SKM-1 (cell line): Measurements from ENCODE around the gene CD59.
"Not testable (repeated sequence)": the region's sequence is repeated elsewhere in the genome, so short reads cannot be mapped to it uniquely, and the experiment has no call there.

Experiments used
- DNase-seq: peaks from one replicate; lab custom pipeline; 2025; ENCODE audit not compliant: unreplicated experiment; lab: John Stamatoyannopoulos, UW

CD59 gene

GRCh38 chr11:33743291-33743690 lies 7.1 kb upstream of the CD59 start:
- no peak for DNase-seq

GRCh38 chr11:33742249-33742851 lies 6.1 kb upstream of the CD59 start:
- no peak for DNase-seq

- DNase-seq = no peak
Measured at GRCh38 chr11:33741806-33742205, 5.6 kb upstream of the CD59 start.

GRCh38 chr11:33737362-33737821 lies 1.2 kb upstream of the CD59 start:
- no peak for DNase-seq

- peak; percentile 39 for DNase-seq
Measured at GRCh38 chr11:33735271-33736147, 714 bp downstream of the CD59 start.

- no peak for DNase-seq
Measured at GRCh38 chr11:33734441-33735270, 1.6 kb downstream of the CD59 start.

- DNase-seq = no peak
Measured at GRCh38 chr11:33733980-33734379, 2.2 kb downstream of the CD59 start.

GRCh38 chr11:33731723-33732531 lies 4.3 kb downstream of the CD59 start:
- peak; percentile 73 for DNase-seq

- no peak for DNase-seq
Measured at GRCh38 chr11:33730716-33731115, 5.5 kb downstream of the CD59 start.

GRCh38 chr11:33729072-33729664 lies 7.1 kb downstream of the CD59 start:
- DNase-seq = not testable (repeated sequence)

GRCh38 chr11:33727539-33727938 lies 8.7 kb downstream of the CD59 start:
- DNase-seq = not testable (repeated sequence)

GRCh38 chr11:33725496-33725895 lies 10.7 kb downstream of the CD59 start:
- DNase-seq = no peak

GRCh38 chr11:33724644-33725035 lies 11.6 kb downstream of the CD59 start:
- no peak for DNase-seq

GRCh38 chr11:33723238-33723881 lies 12.9 kb downstream of the CD59 start:
- DNase-seq = peak; percentile 54

GRCh38 chr11:33722590-33723234 lies 13.5 kb downstream of the CD59 start:
- no peak for DNase-seq

- DNase-seq = no peak
Measured at GRCh38 chr11:33721984-33722383, 14.2 kb downstream of the CD59 start.

- DNase-seq = no peak
Measured at GRCh38 chr11:33721426-33721825, 14.8 kb downstream of the CD59 start.

GRCh38 chr11:33719587-33719986 lies 16.6 kb downstream of the CD59 start:
- no peak for DNase-seq

- DNase-seq = no peak
Measured at GRCh38 chr11:33718440-33718839, 17.8 kb downstream of the CD59 start.
